ENCODE measurements around the gene CPSF3.

DNA sequence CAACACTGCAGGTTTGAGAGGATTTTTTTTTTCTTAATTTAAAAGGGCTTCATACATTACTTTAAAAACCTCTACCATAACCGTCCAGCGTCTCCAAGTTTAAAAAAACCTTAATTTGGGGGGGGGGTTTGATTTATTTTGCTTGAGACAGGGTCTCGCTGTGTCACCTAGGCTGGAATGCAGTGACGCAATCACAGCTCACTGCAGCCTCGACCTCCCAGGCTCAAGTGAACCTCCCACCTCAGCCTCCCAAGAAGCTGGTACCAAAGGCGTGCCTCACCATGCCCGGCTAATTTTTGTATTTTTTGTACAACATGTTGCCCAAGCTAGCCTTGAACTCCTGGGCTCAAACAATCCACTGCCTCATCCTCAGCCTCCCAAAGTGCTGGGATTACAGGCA is 95.3 kb downstream of the CPSF3 start:
- TF ChIP-seq POLR2AphosphoS5 (IDR thresholded peaks at IDR 0.05) (no peak), POLR2A (IDR thresholded peaks at IDR 0.05) (no peak)
- TF ChIP-seq, protein P1, sequence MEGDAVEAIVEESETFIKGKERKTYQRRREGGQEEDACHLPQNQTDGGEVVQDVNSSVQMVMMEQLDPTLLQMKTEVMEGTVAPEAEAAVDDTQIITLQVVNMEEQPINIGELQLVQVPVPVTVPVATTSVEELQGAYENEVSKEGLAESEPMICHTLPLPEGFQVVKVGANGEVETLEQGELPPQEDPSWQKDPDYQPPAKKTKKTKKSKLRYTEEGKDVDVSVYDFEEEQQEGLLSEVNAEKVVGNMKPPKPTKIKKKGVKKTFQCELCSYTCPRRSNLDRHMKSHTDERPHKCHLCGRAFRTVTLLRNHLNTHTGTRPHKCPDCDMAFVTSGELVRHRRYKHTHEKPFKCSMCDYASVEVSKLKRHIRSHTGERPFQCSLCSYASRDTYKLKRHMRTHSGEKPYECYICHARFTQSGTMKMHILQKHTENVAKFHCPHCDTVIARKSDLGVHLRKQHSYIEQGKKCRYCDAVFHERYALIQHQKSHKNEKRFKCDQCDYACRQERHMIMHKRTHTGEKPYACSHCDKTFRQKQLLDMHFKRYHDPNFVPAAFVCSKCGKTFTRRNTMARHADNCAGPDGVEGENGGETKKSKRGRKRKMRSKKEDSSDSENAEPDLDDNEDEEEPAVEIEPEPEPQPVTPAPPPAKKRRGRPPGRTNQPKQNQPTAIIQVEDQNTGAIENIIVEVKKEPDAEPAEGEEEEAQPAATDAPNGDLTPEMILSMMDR (IDR thresholded peaks at IDR 0.05), result no peak
